Hepatocyte (in vitro differentiated cells): ENCODE data around the gene SNX5.

Experiments used
- CTCF ChIP-seq: fragments of 200-600 bp; sonication (generic); IDR thresholded peaks from 2 replicates; pipeline ENCODE4 v1.5.1; 2016; ENCODE audit warnings: antibody characterized with exemption, mild to moderate bottlenecking; ENCODE audit not compliant: poor library complexity
- EZH2 ChIP-seq: fragments of 200-600 bp; sonication (generic); IDR thresholded peaks from 2 replicates; pipeline ENCODE4 v1.6.1; 2016; ENCODE audit warnings: antibody characterized with exemption, mild to moderate bottlenecking, borderline replicate concordance

- TF ChIP-seq CTCF (no peak), EZH2 (no peak)
These were observed 25.3 kb downstream of the SNX5 start for GRCh38 chr20:17943343-17943742.
